HL-60 (cell line): ENCODE results near the gene TANC1.

Experiments
- DNase-seq, 2 experiments: peaks; one replicate each; pipeline ENCODE4 v3.0.0-alpha.2; 2010 to 2020; ENCODE audit warnings: low read depth in 1 of 2, low spot score in 1 of 2
- H3K27ac ChIP-seq: fragments of 250-450 bp; sonication (Bioruptor Pico); replicated peaks from 2 replicates; pipeline ENCODE4 v1.5.1; 2020; ENCODE audit warnings: mild to moderate bottlenecking, moderate library complexity
- H3K27me3 ChIP-seq: fragments of 250-450 bp; sonication (Bioruptor Pico); 2 replicates; pipeline ENCODE4 v1.5.1; 2021; ENCODE audit warnings: mild to moderate bottlenecking, moderate library complexity; ENCODE audit not compliant: insufficient read depth, poor library complexity, severe bottlenecking
- H3K4me3 ChIP-seq: replicated peaks from 2 replicates; pipeline ENCODE4 v1.5.1; 2011; ENCODE audit warnings: mild to moderate bottlenecking, control low read depth, low read length; ENCODE audit not compliant: insufficient read depth
- CTCF ChIP-seq: IDR thresholded peaks from one replicate; pipeline ENCODE4 v1.5.1; 2011; ENCODE audit warnings: low read length, control low read depth, inconsistent platforms; ENCODE audit not compliant: insufficient read depth
- GABPA ChIP-seq: IDR thresholded peaks from 2 replicates; pipeline ENCODE4 v1.6.1; 2012; ENCODE audit warnings: low read depth
- POLR2AphosphoS5 ChIP-seq: IDR thresholded peaks from 2 replicates; pipeline ENCODE4 v1.6.1; 2012; ENCODE audit warnings: low read depth
- REST ChIP-seq: IDR thresholded peaks from 2 replicates; pipeline ENCODE4 v1.6.1; 2012; ENCODE audit warnings: low read depth; ENCODE audit not compliant: insufficient replicate concordance
- SPI1 ChIP-seq: IDR thresholded peaks from 2 replicates; pipeline ENCODE4 v1.6.1; 2012; ENCODE audit warnings: low read depth, mild to moderate bottlenecking, borderline replicate concordance

TANC1 gene

GRCh38 chr2:159054032-159054334 lies 85.5 kb downstream of the TANC1 start:
- Histone ChIP-seq H3K4me3 (no peak overlapping the region), H3K27ac (no peak overlapping the region), H3K27me3 (no peaks in the 10 kb centered on the region)
- no peak for DNase-seq
- TF ChIP-seq GABPA (no peak), REST (no peak), POLR2AphosphoS5 (no peak), CTCF (no peak)

- Histone ChIP-seq H3K4me3 (no peak overlapping the region), H3K27ac (no peak overlapping the region), H3K27me3 (no peaks in the 10 kb centered on the region)
- no peak for DNase-seq
- TF ChIP-seq SPI1: no peak
- no peak for TF ChIP-seq CTCF
- no peak for TF ChIP-seq GABPA
- no peak for TF ChIP-seq POLR2AphosphoS5
- TF ChIP-seq REST: no peak
Measured at GRCh38 chr2:159054985-159055384, 86.5 kb downstream of the TANC1 start.

- no peak for DNase-seq
- no peak overlapping the region for H3K27ac ChIP-seq
- H3K4me3 ChIP-seq: no peak overlapping the region
- H3K27me3 ChIP-seq: no peaks in the 10 kb centered on the region
- TF ChIP-seq SPI1 (no peak), GABPA (no peak), CTCF (no peak), REST (no peak)
Measured at GRCh38 chr2:159060518-159060917, 92.1 kb downstream of the TANC1 start.
